Measurements from ENCODE around the gene SHC3.
A peak's percentile ranks its signal among the peaks of the same experiment; 100 is the strongest.

The SHC3 gene

GRCh38 chr9:89168901-89169813 is 9.5 kb downstream of the SHC3 start:
- H3K27ac ChIP-seq: no peak overlapping the region
- H3K4me3 ChIP-seq: no peak overlapping the region
- no peaks in the 10 kb centered on the region for H3K27me3 ChIP-seq
- TF ChIP-seq Cebpa-rat (IDR thresholded peaks at IDR 0.05): no peak
- no peaks in the 10 kb centered on the region; a peak in 1 of 22 replicates for H4K20me1 ChIP-seq
- no peaks in the 10 kb centered on the region for H3K4me1 ChIP-seq
- no peaks in the 10 kb centered on the region for H3K9me3 ChIP-seq (replicated peaks in 1 of 11)
- H3K4me2 ChIP-seq: no peak overlapping the region
- H3K9ac ChIP-seq: no peak overlapping the region
- H3K36me3 ChIP-seq: no peaks in the 10 kb centered on the region

GRCh38 chr9:89167788-89168187 is 10.8 kb downstream of the SHC3 start:
- H3K4me2 ChIP-seq: no peak overlapping the region
- H3K36me3 ChIP-seq: no peaks in the 10 kb centered on the region
- no peaks in the 10 kb centered on the region for H3K9me3 ChIP-seq (replicated peaks in 1 of 11)
- H3K4me1 ChIP-seq: no peaks in the 10 kb centered on the region
- no peak for TF ChIP-seq Cebpa-rat (IDR thresholded peaks at IDR 0.05)
- no peak overlapping the region for H3K4me3 ChIP-seq
- H3K9ac ChIP-seq: no peak overlapping the region
- no peak overlapping the region for H3K27ac ChIP-seq
- H4K20me1 ChIP-seq: no peaks in the 10 kb centered on the region; a peak in 1 of 22 replicates
- H3K27me3 ChIP-seq: no peaks in the 10 kb centered on the region

DNA sequence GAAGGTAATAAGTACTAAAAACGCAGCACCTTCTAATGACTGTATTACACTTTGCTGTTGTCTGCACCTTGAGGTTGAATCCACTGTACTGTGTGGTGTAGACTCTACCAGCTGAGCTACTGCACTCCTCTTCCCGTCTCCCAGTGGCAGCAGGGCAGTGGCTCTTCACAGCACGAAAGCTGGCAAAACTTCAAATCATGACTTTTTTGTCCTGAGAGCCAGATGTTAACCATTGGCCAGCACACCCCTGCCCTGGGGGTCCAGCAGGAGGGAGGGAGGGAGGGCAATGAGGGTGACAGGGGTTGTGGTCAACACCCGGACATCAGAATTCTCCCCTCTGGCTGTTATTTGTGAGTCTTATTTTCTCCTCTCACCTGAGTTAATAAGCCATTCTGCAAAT is 11.8 kb downstream of the SHC3 start:
- no peaks in the 10 kb centered on the region for H3K36me3 ChIP-seq
- no peaks in the 10 kb centered on the region for H3K4me1 ChIP-seq
- no peak overlapping the region for H3K27ac ChIP-seq
- no peaks in the 10 kb centered on the region for H3K9me3 ChIP-seq (replicated peaks in 1 of 11)
- no peaks in the 10 kb centered on the region; a peak in 1 of 22 replicates for H4K20me1 ChIP-seq
- no peak for TF ChIP-seq Cebpa-rat (IDR thresholded peaks at IDR 0.05)
- H3K9ac ChIP-seq: no peak overlapping the region
- H3K4me3 ChIP-seq: no peak overlapping the region
- no peaks in the 10 kb centered on the region for H3K27me3 ChIP-seq
- no peak overlapping the region for H3K4me2 ChIP-seq

- H3K27ac ChIP-seq: no peak overlapping the region
- no peaks in the 10 kb centered on the region for H4K20me1 ChIP-seq
- no peak for TF ChIP-seq Cebpa-rat (IDR thresholded peaks at IDR 0.05)
- no peak overlapping the region for H3K4me2 ChIP-seq
- no peak overlapping the region for H3K4me3 ChIP-seq
- H3K9ac ChIP-seq: no peak overlapping the region
- H3K36me3 ChIP-seq: no peaks in the 10 kb centered on the region
- no peaks in the 10 kb centered on the region for H3K4me1 ChIP-seq
- H3K9me3 ChIP-seq (replicated peaks in 1 of 11): peaks cover 0 to 5% (median 0%) of the 10 kb centered on the region in 11 experiments; a peak in 4 of 22 replicates
- H3K27me3 ChIP-seq: no peaks in the 10 kb centered on the region
These were observed 12.7 kb downstream of the SHC3 start for GRCh38 chr9:89165880-89166279.

- no peak overlapping the region for H3K27ac ChIP-seq
- H4K20me1 ChIP-seq: no peaks in the 10 kb centered on the region
- H3K9ac ChIP-seq: no peak overlapping the region
- no peaks in the 10 kb centered on the region for H3K4me1 ChIP-seq
- no peaks in the 10 kb centered on the region for H3K27me3 ChIP-seq
- H3K36me3 ChIP-seq: no peaks in the 10 kb centered on the region
- no peak for TF ChIP-seq Cebpa-rat (IDR thresholded peaks at IDR 0.05)
- H3K4me2 ChIP-seq: no peak overlapping the region
- peaks cover 0 to 7% (median 0%) of the 10 kb centered on the region in 11 experiments; a peak in 4 of 22 replicates for H3K9me3 ChIP-seq (replicated peaks in 1 of 11)
- H3K4me3 ChIP-seq: no peak overlapping the region
These were observed 13.3 kb downstream of the SHC3 start for GRCh38 chr9:89165341-89165740.

GRCh38 chr9:89161221-89161620 is 17.4 kb downstream of the SHC3 start:
- Histone ChIP-seq H4K20me1 (no peaks in the 10 kb centered on the region), H3K27me3 (no peaks in the 10 kb centered on the region), H3K36me3 (no peaks in the 10 kb centered on the region), H3K4me2 (no peak overlapping the region), H3K27ac (no peak overlapping the region), H3K9me3 (replicated peaks in 1 of 11) (peaks cover 0 to 7% (median 0%) of the 10 kb centered on the region in 11 experiments; a peak in 4 of 22 replicates), H3K9ac (no peak overlapping the region), H3K4me3 (no peak overlapping the region), H3K4me1 (peaks cover 0 to 4% (median 0%) of the 10 kb centered on the region in 10 experiments; a peak in 4 of 20 replicates)
- TF ChIP-seq Cebpa-rat (IDR thresholded peaks at IDR 0.05): no peak

DNA sequence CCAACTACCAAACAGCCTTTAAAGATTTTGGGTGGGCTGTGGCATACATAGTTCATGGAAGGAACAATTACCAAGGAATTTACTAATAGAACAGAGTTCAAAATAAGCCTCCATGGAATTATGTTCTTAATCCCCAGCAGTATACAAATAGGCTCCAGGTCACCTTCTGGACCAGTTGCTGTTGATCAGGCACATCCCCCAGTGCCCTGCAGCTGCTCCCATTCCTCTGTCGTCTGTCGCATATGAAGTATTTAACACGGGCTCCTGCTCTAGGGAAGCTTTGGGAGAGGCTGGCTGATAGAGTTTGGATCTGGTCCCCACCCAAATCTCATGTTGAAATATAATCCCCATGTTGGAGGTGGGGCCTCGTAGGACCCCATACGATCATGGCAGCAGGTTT is 17.8 kb downstream of the SHC3 start:
- Histone ChIP-seq H3K36me3 (no peaks in the 10 kb centered on the region), H3K4me2 (no peak overlapping the region), H3K27ac (no peak overlapping the region), H3K4me1 (peaks cover 0 to 8% (median 2%) of the 10 kb centered on the region in 10 experiments; a peak in 11 of 20 replicates), H3K9me3 (replicated peaks in 1 of 11) (peaks cover 0 to 7% (median 0%) of the 10 kb centered on the region in 11 experiments; a peak in 4 of 22 replicates), H4K20me1 (no peaks in the 10 kb centered on the region), H3K27me3 (no peaks in the 10 kb centered on the region), H3K9ac (no peak overlapping the region), H3K4me3 (no peak overlapping the region)
- TF ChIP-seq Cebpa-rat (IDR thresholded peaks at IDR 0.05): no peak

DNA sequence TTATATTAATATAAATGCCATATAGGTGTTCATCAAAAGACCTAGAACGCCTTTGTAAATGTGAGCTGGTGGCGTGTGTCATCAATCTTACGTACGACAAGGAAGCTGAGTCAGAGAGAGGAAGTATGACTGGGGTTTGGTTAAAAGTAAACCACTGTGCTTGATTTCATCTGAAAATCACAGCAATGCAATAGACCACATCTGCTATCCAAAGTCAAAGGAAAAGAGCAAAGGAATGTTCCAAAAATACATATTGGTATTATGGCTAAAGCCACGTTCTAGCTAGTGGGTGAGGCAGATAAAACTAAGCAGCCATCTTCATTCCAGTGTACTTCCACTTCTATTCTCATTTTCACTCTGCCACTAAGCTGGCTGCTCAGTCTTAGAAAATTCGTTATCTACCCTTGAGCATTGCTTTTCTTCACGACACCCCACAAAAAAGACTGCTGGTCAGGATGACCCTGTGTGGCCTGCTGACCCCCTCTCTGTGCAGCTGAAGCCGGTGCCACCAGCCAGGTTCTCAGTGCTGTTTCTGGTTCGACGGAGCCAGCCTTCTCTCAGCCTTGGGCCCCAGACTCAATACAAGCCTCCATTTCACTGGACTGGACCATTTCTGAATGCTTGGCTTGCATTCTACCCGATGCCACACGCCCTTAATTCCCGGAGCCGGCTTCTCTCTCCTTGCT is 23.8 kb downstream of the SHC3 start:
- H3K27ac ChIP-seq: peak overlapping the region; percentile 51 to 83 (median 77)

DNA sequence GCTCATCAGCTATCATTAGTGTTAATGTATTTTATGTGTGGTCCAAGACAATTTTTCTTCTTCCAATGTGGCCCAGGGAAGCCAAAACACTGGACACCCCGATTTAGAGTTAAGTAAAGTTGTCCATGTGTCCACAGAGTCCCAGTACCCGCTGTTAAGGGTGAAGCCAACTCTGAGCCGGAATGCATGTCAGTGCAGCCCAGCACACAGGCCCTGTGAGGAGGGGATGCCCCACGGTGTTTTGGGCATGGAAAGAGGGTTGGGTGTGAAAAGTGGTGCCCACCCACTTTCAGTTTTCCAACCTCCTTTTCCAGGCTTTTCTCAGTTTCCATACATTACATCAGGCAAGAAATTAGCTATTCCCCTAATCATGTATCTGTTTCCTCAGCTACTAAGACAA is 24.4 kb downstream of the SHC3 start:
- peak overlapping the region; percentile 46 to 94 (median 80) for H3K4me2 ChIP-seq
- no peaks in the 10 kb centered on the region for H3K36me3 ChIP-seq
- no peaks in the 10 kb centered on the region for H4K20me1 ChIP-seq
- peak overlapping the region in 1 of 10 experiments; percentile 21; a peak in 1 of 20 replicates for H3K4me3 ChIP-seq
- no peaks in the 10 kb centered on the region for H3K27me3 ChIP-seq
- H3K9ac ChIP-seq: peak overlapping the region in 4 of 11 experiments; percentile 7 to 69 (median 37); a peak in 4 of 22 replicates
- H3K4me1 ChIP-seq: peaks cover 16 to 45% (median 29%) of the 10 kb centered on the region in 10 experiments
- no peak for TF ChIP-seq Cebpa-rat (IDR thresholded peaks at IDR 0.05)
- peak overlapping the region in 10 of 11 experiments; percentile 32 to 83 (median 66); a peak in 18 of 22 replicates for H3K27ac ChIP-seq
- no peaks in the 10 kb centered on the region for H3K9me3 ChIP-seq (replicated peaks in 1 of 11)

More for the DNA sequence above, 23.8 kb downstream of the SHC3 start:
- Histone ChIP-seq H3K4me3 (peak overlapping the region in 2 of 10 experiments; percentile 15 to 22; a peak in 4 of 20 replicates), H3K4me1 (peaks cover 16 to 43% (median 29%) of the 10 kb centered on the region in 10 experiments), H3K4me2 (peak overlapping the region; percentile 46 to 94 (median 85)), H3K9me3 (replicated peaks in 1 of 11) (no peaks in the 10 kb centered on the region), H3K36me3 (no peaks in the 10 kb centered on the region), H4K20me1 (no peaks in the 10 kb centered on the region), H3K27me3 (no peaks in the 10 kb centered on the region), H3K9ac (peak overlapping the region in 9 of 11 experiments; percentile 42 to 69 (median 62); a peak in 16 of 22 replicates)
- no peak; a peak in 1 of 22 replicates for TF ChIP-seq Cebpa-rat (IDR thresholded peaks at IDR 0.05)
